Ascending aorta (tissue), 2 donors: Measurements from ENCODE around the gene SNX9. TPM values are rescaled to one million over a fixed set of nuclear protein-coding genes. Genes with fewer than 3 reads are reported as not detected.

Experiments
- DNase-seq, 2 donors: peaks; one replicate each; pipeline ENCODE4 v3.0.0-alpha.2; 2019; ENCODE audit warnings: low spot score in 2 of 2
- H3K27ac ChIP-seq, 2 donors: fragments of 200-600 bp; sonication (generic); one replicate each; pipeline ENCODE4 v1.5.1; 2016 to 2017; ENCODE audit warnings: mild to moderate bottlenecking in 1 of 2
- H3K27me3 ChIP-seq: fragments of 200-600 bp; sonication (generic); one replicate; pipeline ENCODE4 v1.5.1; 2017
- H3K36me3 ChIP-seq, 2 donors: fragments of 200-600 bp; sonication (generic); one replicate each; pipeline ENCODE4 v1.5.1; 2016
- H3K4me1 ChIP-seq, 2 donors: fragments of 200-600 bp; sonication (generic); one replicate each; pipeline ENCODE4 v1.5.1; 2016 to 2017; ENCODE audit warnings: mild to moderate bottlenecking in 1 of 2
- H3K4me3 ChIP-seq, 2 donors: fragments of 200-600 bp; sonication (generic); one replicate each; pipeline ENCODE4 v1.5.1; 2016 to 2017; ENCODE audit warnings: mild to moderate bottlenecking in 1 of 2
- H3K9me3 ChIP-seq, 2 donors: fragments of 200-600 bp; sonication (generic); one replicate each; pipeline ENCODE4 v1.5.1; 2016
- intact Hi-C: fragments of 100-400 bp; cut with DNase I; formaldehyde crosslinking; loops from one replicate; pipeline ENCODE4 v1.15.1; 2023
- total RNA-seq: library from RNA; depleted of rRNA; stranded (reverse); fragments of >200 nt; gene quantifications from one replicate; pipeline ENCODE4 v1.1.0, GENCODE V29; 2016
- TF ChIP-seq, protein P1 (sequence below), 3 experiments: fragments of 200-600 bp in 2 of 3; fragments of 450-650 bp in 1 of 3; sonication (generic) in 2 of 3; IDR thresholded peaks; one replicate each; pipeline ENCODE4 v1.5.1; 2016 to 2019; ENCODE audit warnings: antibody characterized with exemption in 3 of 3, mild to moderate bottlenecking in 1 of 3, moderate library complexity in 1 of 3

Gene SNX9
- total RNA-seq, 1 donor from 2014 or later = 55.2 TPM

DNA sequence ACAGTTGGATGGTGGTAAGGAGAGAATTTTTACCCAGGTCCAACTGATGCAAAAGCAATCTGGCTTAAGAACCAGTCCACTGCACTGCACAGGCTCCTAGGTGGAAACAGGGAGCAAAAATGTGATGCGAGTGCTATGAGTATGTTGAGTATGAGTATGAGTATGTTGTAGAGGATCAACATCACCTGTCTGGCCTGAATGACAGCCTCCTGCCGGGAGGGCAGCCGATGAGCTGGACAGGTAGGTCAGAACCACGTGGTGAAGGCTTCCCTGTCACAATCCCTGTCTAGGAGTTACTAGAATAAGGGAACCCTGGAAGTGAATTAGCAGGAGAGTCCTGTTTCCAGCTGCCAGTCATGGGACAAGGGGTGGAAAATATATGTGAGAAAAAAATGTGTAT is 44.3 kb upstream of the SNX9 start:
- no peak overlapping the region for H3K27ac ChIP-seq
- DNase-seq = no peak
- no peaks in the 10 kb centered on the region for H3K36me3 ChIP-seq
- no peaks in the 10 kb centered on the region for H3K4me1 ChIP-seq
- intact Hi-C loops = no loop called here
- H3K27me3 ChIP-seq = no peaks in the 10 kb centered on the region
- H3K9me3 ChIP-seq = no peaks in the 10 kb centered on the region
- TF ChIP-seq, protein P1, sequence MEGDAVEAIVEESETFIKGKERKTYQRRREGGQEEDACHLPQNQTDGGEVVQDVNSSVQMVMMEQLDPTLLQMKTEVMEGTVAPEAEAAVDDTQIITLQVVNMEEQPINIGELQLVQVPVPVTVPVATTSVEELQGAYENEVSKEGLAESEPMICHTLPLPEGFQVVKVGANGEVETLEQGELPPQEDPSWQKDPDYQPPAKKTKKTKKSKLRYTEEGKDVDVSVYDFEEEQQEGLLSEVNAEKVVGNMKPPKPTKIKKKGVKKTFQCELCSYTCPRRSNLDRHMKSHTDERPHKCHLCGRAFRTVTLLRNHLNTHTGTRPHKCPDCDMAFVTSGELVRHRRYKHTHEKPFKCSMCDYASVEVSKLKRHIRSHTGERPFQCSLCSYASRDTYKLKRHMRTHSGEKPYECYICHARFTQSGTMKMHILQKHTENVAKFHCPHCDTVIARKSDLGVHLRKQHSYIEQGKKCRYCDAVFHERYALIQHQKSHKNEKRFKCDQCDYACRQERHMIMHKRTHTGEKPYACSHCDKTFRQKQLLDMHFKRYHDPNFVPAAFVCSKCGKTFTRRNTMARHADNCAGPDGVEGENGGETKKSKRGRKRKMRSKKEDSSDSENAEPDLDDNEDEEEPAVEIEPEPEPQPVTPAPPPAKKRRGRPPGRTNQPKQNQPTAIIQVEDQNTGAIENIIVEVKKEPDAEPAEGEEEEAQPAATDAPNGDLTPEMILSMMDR (IDR thresholded peaks at IDR 0.05) = no peak
- no peak overlapping the region for H3K4me3 ChIP-seq

DNA sequence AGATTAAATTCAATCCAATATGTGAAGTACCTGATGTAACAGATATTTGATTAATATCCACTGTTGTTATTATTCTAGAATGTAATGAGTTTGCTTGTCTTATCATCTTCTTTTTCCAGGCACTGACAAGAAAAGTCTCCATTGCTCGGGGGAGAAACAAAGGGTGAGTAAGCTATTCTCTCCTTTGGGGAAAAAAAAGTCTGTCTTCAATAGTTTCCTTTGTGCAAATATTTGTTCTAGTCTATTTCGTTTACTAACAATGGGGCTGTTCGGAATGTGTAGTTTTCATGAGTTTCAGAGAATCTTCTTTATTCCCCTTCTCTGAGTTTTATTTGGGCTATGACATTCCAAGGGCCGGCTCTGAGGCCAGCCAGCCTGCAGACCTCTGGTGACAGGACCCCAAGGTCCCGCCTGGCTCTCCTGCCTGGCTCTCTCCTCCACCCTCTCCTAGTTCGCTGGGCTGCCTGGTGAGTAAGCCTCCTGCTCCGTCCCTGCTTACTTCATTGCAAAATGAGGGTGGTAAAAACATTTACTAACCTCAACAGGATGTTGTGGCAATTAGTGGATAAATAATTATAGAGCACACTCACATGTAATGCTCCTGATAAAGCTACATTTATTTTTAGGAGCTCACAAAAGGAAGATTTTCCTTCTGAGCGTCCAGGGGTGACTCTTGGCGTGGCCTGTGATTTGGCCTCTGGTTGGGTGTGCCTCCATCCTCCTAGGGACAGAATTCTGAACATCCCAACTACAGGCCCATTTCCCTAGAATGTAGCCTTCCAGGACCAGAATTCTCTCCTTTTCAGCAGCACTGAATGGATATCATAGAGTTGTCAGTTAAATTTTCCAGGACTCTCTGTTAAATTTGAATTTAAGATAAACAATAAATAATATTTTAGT is 43.1 kb upstream of the SNX9 start:
- intact Hi-C loops = no loop called here

DNA sequence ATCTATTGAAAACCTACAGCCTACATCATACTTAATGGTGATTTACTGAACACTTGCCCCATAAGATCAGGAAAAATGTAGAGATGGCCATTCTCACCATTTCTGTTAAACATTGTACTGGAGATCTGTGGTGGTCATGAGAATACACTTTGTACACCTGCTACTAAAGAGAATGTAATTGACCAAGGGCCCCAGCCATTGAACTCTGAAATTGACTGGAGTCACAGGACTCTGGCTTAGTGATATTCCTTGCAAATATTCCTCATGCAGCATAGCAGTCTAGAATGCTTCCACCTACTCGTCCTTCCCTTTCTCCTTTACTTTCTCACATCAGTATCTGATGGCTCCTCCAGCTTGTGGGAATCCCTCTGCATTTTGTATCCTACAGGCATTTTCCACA is 37.4 kb upstream of the SNX9 start:
- Histone ChIP-seq H3K4me3 (no peak overlapping the region), H3K27me3 (no peaks in the 10 kb centered on the region), H3K9me3 (no peaks in the 10 kb centered on the region), H3K27ac (no peak overlapping the region), H3K36me3 (no peaks in the 10 kb centered on the region), H3K4me1 (no peaks in the 10 kb centered on the region)
- TF ChIP-seq, protein P1 (IDR thresholded peaks at IDR 0.05) = no peak
- intact Hi-C loops = no loop called here
- DNase-seq = no peak

More for the DNA sequence above, 43.1 kb upstream of the SNX9 start:
- no peaks in the 10 kb centered on the region for H3K4me1 ChIP-seq
- no peak overlapping the region for H3K27ac ChIP-seq
- no peak overlapping the region for H3K4me3 ChIP-seq
- no peaks in the 10 kb centered on the region for H3K9me3 ChIP-seq
- no peaks in the 10 kb centered on the region for H3K27me3 ChIP-seq
- DNase-seq = no peak
- no peaks in the 10 kb centered on the region for H3K36me3 ChIP-seq
- TF ChIP-seq, protein P1 (IDR thresholded peaks at IDR 0.05) = no peak

DNA sequence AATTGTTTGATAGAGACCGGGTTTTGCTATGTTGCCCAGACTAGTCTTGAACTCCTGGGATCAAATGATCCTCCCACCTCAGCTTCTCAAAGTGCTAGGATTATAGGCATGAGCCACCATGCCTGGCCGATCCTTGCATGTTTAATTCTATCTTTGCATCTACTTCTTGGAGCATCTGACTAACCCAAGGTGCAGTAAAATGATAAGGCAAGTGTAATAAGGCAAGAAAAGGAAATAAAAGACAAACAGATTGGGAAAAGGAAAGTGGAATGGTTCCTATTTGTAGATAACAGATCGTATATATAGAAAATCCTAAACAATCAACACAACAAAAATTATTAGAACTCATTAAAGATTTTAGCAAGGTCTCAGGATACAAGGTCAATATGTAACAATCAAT is 36.8 kb upstream of the SNX9 start:
- Histone ChIP-seq H3K4me3 (no peak overlapping the region), H3K9me3 (no peaks in the 10 kb centered on the region), H3K27me3 (no peaks in the 10 kb centered on the region), H3K4me1 (no peaks in the 10 kb centered on the region), H3K36me3 (no peaks in the 10 kb centered on the region), H3K27ac (no peak overlapping the region)
- intact Hi-C loops = no loop called here
- DNase-seq = no peak
- TF ChIP-seq, protein P1 (IDR thresholded peaks at IDR 0.05) = no peak

DNA sequence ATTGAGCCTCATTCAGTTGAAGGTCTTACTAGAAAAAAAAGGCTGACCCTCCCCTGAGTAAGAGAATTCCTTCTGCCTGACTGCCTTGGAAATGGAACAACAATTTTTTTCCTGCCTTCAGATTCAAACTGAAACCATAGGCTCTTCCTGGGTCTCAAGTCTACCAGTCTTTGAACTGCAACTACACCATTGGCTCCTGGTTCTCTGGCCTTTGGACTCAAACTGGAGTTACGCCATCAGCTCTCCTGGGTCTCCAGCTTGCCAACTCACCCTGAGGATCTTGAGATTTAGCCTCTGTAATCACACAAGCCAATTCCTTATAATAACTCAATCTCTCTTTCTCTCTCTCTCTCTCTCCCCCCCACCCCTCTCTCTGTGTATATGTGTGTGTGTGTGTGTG is 36.0 kb upstream of the SNX9 start:
- Histone ChIP-seq H3K9me3 (no peaks in the 10 kb centered on the region), H3K4me3 (no peak overlapping the region), H3K36me3 (no peaks in the 10 kb centered on the region), H3K27ac (no peak overlapping the region), H3K4me1 (no peaks in the 10 kb centered on the region), H3K27me3 (no peaks in the 10 kb centered on the region)
- TF ChIP-seq, protein P1 (IDR thresholded peaks at IDR 0.05) = no peak
- no peak for DNase-seq
- intact Hi-C loops = no loop called here
